T-helper 22 cell (primary cell): ENCODE results near the gene ST7L.
A peak's percentile ranks its signal among the peaks of the same experiment; 100 is the strongest.

Source experiments
- DNase-seq: peaks from one replicate; pipeline ENCODE4 v3.0.0-alpha.2; 2020; ENCODE audit warnings: low read depth

ST7L gene

GRCh38 chr1:112515311-112516009, 103.5 kb downstream of the ST7L start:
- DNase-seq: no peak

GRCh38 chr1:112514901-112515300, 104.0 kb downstream of the ST7L start:
- no peak for DNase-seq

DNA sequence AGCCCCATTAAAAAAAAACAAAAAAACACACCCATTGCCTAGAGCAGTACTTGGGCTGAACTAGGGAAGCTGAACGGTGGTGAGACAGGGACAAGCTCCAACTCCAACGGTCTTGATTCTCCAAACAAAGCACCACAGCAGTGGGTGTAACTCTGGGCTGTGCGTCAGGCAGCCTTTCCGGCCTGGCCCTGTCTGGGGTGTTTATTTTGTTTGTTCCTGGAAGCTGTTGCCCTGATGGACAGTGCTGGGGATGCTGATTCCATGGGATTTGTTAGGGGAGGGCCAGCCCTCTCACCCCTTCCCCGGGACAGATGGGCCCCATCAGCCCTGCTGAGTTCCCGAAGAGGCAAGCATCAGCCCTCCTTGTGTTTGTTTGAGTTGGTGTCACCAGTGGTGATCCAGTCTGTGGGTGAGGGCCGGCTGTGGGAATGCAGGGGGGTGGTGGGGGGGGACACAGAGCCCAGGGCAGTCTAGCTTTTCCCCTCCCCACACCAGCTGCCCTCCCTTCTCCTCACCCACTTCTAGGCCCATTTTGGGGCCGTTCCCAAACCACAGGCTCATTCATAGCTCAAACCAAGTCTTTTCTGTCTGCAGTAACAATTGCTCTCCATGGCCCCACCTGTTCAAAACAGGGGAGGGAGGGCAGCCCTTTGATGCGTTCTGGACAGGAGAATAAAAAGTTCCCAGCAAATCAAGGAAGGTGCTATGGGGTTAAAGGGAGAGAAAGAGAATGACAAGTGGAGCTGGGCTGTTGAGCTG, 105.7 kb downstream of the ST7L start:
- no peak for DNase-seq

DNA sequence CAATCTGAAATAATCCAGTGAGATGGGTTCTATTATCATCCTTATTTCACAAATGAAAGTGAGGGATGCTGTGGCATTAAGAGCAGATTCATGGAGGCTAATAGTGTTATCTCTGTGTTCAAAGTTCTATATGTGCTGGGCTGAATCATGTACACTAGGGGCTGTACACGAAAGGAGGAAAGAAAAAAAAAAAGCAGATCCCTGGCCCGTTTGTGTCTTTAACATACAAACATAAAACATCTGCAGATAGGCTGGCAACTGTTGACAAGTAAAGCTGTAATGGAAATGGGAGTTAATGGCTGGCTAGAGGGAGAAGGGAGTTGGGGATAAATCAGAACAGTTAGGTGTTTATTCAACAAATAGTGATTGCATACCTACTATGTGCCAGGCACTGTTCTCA, 107.0 kb downstream of the ST7L start:
- no peak for DNase-seq

DNA sequence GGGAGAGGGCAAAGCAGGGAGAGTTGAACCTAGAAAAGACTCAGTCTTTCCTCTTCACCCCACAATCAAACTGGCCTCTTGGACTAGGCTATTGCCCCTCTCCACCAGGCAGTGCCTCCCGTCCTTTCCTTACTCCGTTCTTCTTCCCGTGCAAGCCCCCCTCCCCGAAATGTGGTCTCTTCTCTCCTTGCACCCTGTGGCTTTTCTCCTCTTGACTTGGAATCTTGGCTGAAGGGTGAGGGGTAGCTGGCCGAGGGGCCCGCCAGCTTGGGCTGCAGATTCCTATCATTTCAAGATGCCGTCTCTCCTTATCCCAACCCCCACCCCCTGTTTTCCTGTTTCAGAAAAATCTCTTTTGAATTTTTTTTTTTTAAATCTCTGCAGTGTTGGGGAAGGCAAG, 108.6 kb downstream of the ST7L start:
- no peak for DNase-seq

DNA sequence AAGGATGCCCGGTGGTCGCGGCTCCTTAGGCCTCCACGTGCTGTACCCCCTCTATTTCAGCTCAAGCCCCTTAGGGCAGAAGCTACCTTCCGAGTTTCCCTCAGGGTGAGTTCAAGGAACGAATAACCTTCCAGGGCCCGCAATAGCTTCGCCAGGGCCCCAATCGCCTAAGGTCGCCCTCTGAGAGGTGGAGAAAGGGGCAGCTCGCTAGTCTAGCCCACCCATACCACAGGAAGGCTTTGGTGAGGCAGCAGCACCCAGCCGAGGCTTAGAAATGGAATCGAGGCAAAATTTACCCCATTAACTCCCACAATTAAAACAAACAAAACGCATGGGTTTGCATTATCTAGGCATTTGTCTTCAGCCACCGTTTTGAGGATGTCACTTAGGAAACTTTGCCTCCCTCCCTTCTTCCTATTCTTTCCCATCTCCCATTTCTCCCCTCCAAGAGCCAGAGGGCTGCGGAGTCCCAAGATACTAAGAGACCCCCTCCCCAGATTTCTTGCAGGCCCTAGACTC, 109.2 kb downstream of the ST7L start:
- DNase-seq: no peak

DNA sequence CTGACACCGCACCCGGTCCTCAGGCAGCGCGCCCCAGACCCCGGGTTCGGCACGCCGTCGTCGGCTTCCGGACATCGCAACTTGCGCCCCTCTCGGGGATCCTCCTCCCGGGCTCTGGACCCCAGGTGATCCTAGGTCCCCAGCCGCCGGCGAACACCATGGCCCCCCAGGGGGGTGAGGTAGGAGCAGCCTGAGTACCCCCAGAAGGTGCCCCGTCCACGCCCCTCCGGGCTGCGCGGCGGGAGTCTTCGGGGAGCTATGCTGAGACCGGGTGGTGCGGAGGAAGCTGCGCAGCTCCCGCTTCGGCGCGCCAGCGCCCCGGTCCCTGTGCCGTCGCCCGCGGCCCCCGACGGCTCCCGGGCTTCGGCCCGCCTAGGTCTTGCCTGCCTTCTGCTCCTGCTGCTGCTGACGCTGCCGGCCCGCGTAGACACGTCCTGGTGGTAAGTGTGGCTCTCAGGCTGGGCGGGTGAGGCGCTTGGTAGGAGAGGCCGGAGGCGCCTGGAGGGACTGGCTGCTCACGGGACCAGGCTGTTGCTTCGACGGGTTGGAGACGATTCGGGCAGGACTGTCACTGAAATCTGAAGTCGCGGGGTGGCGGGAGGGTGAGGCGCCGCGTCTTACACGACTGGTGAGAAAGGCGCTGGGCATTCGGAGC, 109.8 kb downstream of the ST7L start:
- no peak for DNase-seq

DNA sequence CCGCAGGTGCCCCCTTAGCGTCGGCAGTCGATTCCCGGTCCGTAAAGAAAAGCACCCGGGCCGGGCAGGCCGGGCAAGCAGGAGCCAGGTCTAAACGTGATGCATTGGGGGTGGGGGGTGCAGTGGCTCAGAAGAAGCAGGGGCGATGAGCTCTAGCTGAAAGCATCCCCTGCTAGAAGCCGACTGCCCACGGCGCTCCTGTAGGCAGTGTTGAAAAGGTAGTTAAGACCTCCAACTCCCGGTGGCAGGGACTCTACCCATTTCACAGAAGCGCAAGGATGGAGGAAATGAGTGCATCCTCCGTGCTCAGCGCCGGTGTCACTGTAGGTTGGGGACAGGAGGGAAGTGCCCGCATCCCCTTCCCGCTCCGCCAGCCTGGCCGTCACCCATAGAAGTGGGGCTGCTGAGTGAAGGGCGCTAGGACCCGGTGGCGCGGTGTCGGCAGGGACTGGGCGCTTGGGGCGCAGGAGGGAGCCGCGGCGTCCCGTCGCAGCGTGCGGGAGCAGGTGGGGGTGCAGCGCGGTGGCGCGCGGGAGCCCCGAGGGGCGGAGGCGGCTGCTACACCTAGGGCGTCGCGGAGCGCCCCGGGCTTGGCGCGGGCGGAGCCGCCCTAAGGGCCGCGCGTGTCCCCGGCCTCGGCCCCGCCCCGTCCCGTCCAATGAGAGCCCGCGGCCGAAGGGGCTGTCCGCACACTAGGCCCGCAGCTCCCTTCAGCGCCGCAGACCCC, 110.5 kb downstream of the ST7L start, which contains the start of gene WNT2B:
Gene WNT2B, plus strand, starts transcription at position 688 of the 727 bp plus-strand sequence. CDS start 298 bp downstream, outside the sequence.
- peak; percentile 40 for DNase-seq

DNA sequence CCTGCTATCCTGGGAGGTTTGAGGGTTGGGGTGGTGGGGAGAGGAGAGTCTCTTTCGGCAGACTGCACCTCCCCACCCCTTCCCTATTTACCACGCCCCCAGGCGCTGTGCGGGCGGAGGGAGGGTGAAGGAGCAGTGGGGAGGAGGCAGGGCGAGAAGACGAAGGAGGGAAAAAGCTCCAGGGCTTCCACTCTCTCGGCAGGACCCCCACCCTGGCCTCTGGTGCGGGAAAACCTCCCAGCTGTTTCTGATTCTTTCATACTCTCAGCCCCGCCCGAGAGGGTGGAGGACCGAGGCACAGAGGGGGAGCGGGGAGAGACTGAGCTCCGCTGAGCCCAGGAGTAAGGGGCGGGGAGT, 111.0 kb downstream of the ST7L start:
- no peak for DNase-seq

DNA sequence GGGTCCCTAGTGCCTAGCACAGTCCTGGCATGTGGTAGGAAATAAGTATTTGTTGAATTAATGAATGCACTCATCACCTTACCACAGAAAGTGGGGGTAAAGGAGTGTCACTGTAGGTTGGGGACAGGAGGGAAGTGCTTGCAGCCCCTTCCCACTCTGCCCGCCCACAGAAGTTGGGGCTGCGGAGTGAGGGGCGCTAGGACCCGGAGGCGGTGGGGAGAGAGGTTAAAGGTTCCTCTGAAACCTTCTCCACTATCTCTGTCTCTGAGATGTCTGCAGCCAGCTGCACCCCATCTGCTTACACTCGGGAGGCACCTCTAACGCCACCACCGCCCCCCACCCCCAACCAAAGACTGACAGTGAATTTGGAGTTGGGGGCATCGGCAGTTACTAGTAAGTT, 111.6 kb downstream of the ST7L start:
- DNase-seq: no peak

DNA sequence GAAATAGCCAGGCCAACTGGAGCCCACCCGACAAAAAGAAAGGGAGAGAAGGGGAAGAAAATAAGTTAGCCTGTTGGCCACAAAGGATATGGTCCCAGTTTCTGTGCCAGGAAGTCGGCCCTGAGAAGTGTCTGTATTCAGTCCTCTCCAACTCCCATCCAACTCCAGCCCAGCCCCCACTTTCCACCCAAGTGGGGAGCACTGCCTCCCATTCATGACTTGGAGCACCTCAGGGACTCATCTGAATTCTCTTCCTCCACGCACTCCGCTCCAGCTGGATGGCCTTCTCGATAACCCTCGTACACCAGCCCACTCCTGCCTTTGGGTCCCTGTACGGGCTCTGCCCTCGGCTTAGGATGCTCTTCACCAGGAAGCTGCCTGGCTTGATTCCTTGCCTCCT, 112.2 kb downstream of the ST7L start:
- no peak for DNase-seq

DNA sequence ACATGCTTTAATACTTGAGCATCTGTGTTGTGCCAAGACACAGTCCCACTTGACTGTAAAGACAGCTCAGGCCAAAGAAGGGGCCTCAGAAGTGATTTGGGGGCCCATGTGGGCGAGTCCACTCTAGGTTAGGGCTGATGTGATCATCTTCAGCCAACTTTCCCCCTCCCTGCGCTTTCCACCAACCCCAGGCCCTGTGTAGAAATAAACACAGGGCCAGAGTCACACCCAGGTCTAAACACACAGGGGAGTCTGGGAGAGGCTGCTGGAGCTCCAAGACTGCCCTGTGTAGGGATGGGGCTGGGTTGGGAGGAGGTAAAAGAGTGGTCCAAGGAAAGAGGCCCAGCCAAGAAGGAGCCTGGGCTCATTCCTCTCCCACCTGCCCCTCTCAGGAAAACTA, 112.6 kb downstream of the ST7L start:
- no peak for DNase-seq

DNA sequence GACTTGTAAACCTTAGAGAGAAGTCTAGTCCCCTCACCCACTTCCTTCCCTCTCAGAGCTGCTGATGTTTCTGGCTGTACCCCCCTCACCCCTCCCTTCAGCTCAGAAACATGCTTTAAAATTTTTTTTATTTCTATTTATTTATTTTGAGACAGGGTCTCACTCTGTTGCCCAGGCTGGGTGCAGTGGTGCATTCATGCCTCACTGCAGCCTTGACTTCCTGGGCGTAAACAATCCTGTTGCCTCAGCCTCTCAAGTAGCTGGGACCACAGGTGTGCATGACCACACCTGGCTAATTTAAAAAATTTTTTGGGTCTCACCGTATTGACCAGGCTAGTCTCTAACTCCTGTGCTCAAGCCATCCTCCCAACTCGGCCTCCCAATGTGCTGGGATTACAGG, 113.1 kb downstream of the ST7L start:
- no peak for DNase-seq

- DNase-seq: no peak
Observed at GRCh38 chr1:112505400-112505785, 113.5 kb downstream of the ST7L start.

GRCh38 chr1:112504661-112505399, 114.1 kb downstream of the ST7L start:
- no peak for DNase-seq

DNA sequence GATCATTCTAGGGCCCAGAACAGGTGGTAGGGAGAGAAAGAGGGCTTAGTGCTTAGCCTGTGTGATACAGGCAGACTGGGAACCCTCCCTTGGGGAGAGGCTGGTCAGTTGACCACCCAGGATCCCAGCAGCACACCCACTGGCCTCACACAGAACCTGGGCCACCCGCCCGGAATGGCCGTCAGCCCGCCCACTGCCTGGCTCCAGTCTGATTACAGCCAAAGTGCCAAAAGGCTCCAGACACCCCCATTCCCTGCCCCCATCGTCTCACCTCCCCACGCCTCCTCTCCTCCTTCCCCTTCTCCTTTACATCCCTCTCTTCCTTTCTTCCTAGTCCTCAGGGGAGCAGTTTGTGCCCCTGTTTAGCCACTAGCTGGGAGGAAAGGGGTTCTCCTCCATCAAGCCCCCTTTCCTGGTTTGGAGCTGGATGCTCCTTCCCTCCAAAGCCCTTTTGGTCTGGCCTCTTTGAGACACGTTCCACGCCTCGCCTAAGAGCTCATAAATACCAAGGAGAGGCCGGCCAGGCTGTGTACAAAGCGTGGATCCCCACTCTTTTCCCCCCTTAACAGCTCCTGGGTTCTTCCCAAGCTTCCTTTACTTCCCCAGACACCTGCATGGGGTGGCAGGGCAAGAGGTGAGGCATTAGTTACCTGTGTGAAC, 114.8 kb downstream of the ST7L start:
- DNase-seq: no peak

DNA sequence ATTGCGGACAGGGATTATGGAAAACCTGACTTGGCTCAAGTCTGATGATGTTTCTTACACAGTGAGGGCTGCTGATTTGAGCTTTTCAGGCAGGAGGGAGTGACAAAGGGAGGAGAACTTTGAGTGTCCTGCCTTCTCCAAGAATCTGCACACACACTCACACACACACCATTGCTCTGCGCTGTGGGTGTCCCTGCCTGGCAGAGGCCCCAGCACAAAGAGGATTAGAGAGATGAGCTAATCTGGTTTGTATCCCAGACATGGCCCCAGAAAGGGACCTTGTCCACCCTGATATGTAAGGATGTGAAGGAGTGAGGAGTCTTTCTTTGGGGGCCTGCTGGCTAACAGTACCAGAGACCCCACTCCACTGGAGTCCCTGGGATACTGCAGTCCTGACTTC, 116.1 kb downstream of the ST7L start:
- DNase-seq: no peak

- DNase-seq: no peak
Observed at GRCh38 chr1:112501810-112502641, 116.9 kb downstream of the ST7L start.

DNA sequence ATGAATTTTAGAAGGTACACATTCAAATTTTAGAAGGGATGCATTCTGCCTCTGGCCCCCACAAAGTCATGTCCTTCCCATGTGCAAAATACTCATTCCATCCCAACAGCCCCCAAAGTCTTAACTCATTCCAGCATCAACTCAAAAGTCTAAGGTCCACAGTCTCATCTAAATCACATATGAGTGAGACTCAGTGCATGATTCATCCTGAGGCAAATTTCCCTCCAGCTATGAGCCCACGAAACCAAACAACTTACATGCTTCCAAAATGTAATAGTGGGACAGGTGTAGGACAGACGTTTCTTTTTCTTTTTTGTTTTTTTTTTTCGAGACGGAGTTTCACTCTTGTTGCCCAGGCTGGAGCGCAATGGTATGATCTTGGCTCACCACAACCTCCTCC, 122.7 kb downstream of the ST7L start:
- no peak for DNase-seq

DNA sequence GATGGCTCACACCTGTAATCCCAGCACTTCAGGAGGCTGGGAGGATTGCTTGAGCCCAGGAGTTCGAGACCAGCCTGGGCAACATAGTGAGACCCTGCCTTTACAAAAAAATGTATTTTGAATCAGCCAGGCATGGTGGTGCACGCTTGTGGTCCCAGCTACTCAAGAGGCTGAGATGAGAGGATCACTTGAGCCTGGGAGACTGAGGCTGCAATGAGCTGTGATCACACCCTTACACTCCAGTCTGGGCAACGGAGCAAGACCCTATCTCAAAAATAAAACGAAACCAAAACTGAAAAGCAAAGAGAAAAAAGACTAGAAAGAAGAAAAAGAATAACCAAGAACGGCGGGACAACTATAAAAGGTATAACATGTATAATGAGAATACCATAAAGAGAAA, 125.6 kb downstream of the ST7L start:
- no peak for DNase-seq
